HG03460 (cell line): ENCODE results near the gene CHEK1.
"Not testable (repeated sequence)": the region's sequence is repeated elsewhere in the genome, so short reads cannot be mapped to it uniquely, and the experiment has no call there.

Source experiments
- ATAC-seq: cut with Tn5 transposase; IDR thresholded peaks from one replicate; pipeline ENCODE4 v1.9.1; 2021; ENCODE audit not compliant: unreplicated experiment

Gene CHEK1

GRCh38 chr11:125690006-125690405 is 65.0 kb downstream of the CHEK1 start:
- no peak for ATAC-seq

- no peak for ATAC-seq
These were observed 67.9 kb downstream of the CHEK1 start for GRCh38 chr11:125692887-125693286.

GRCh38 chr11:125694951-125695350 is 70.0 kb downstream of the CHEK1 start:
- no peak for ATAC-seq

- ATAC-seq: no peak
These were observed 76.2 kb downstream of the CHEK1 start for GRCh38 chr11:125701018-125701610.

- ATAC-seq: no peak
These were observed 77.1 kb downstream of the CHEK1 start for GRCh38 chr11:125701858-125702621.

GRCh38 chr11:125704686-125705085 is 79.7 kb downstream of the CHEK1 start:
- not testable (repeated sequence) for ATAC-seq

- no peak for ATAC-seq
These were observed 95.8 kb downstream of the CHEK1 start for GRCh38 chr11:125720781-125721180.

- no peak for ATAC-seq
These were observed 99.2 kb downstream of the CHEK1 start for GRCh38 chr11:125724125-125724524.
